ENCODE data around the gene SPP2. TPM values are rescaled to one million over a fixed set of nuclear protein-coding genes. Genes with fewer than 3 reads are reported as not detected.

SPP2 gene
- total and polyA plus RNA-seq, 12 donors = not detected

GRCh38 chr2:234102112-234102511 lies 51.6 kb downstream of the SPP2 start:
- H3K9me3 ChIP-seq = no peaks in the 10 kb centered on the region
- intact Hi-C loops (cut with DNase I) = no loop called here
- ATAC-seq (no peak), DNase-seq (no peak)
- 58 to 64% methylated on average over 3 of the region's 3 CpGs for WGBS, 2 donors
- H3K4me1 ChIP-seq = no peaks in the 10 kb centered on the region
- peaks cover 0 to 15% (median 0%) of the 10 kb centered on the region in 7 donors for H3K27me3 ChIP-seq
- TF ChIP-seq CTCF (IDR thresholded peaks at IDR 0.05) = no peak
- no peak overlapping the region for H3K27ac ChIP-seq
- H3K36me3 ChIP-seq = no peaks in the 10 kb centered on the region
- H3K4me3 ChIP-seq = no peak overlapping the region

GRCh38 chr2:234107861-234108260 lies 57.4 kb downstream of the SPP2 start:
- H3K27ac ChIP-seq = no peak overlapping the region
- no peaks in the 10 kb centered on the region for H3K4me1 ChIP-seq
- peaks cover 0 to 15% (median 5%) of the 10 kb centered on the region in 7 donors for H3K27me3 ChIP-seq
- H3K9me3 ChIP-seq = no peaks in the 10 kb centered on the region
- ATAC-seq (no peak), DNase-seq (no peak)
- 79 to 82% methylated on average over 1 of the region's 1 CpG for WGBS, 2 donors
- H3K36me3 ChIP-seq = no peaks in the 10 kb centered on the region
- intact Hi-C loops (cut with DNase I) = no loop called here
- no peak for TF ChIP-seq CTCF (IDR thresholded peaks at IDR 0.05)
- no peak overlapping the region for H3K4me3 ChIP-seq

- Histone ChIP-seq H3K4me3 (no peak overlapping the region), H3K4me1 (no peaks in the 10 kb centered on the region), H3K9me3 (no peaks in the 10 kb centered on the region), H3K27me3 (peaks cover 0 to 17% (median under 1%) of the 10 kb centered on the region in 7 donors), H3K36me3 (no peaks in the 10 kb centered on the region), H3K27ac (no peak overlapping the region)
- 78 to 85% methylated on average over 8 of the region's 8 CpGs for WGBS, 2 donors
- no peak for ATAC-seq
- intact Hi-C loops (cut with DNase I) = no loop called here
- TF ChIP-seq CTCF (IDR thresholded peaks at IDR 0.05) = no peak
- no peak for DNase-seq
Measured at GRCh38 chr2:234109321-234109720, 58.8 kb downstream of the SPP2 start.

- Histone ChIP-seq H3K9me3 (no peaks in the 10 kb centered on the region), H3K27me3 (peaks cover 0 to 15% (median 2%) of the 10 kb centered on the region in 7 donors), H3K4me3 (no peak overlapping the region), H3K4me1 (no peaks in the 10 kb centered on the region), H3K36me3 (no peaks in the 10 kb centered on the region), H3K27ac (no peak overlapping the region)
- ATAC-seq (no peak), DNase-seq (no peak)
- TF ChIP-seq CTCF (IDR thresholded peaks at IDR 0.05) = no peak
- intact Hi-C loops (cut with DNase I) = no loop called here
Measured at GRCh38 chr2:234110219-234110618, 59.7 kb downstream of the SPP2 start.
